ENCODE data around the gene C19orf38.
"Not testable (repeated sequence)": the region's sequence is repeated elsewhere in the genome, so short reads cannot be mapped to it uniquely, and the experiment has no call there.

Gene C19orf38

GRCh38 chr19:10870501-10870954, 22.3 kb downstream of the C19orf38 start:
- DNase-seq (ENCODE audit: low read depth, low spot score), result no peak
- H3K4me3 ChIP-seq (ENCODE audit: low read length), result peak overlapping the region; percentile 60

- H3K4me3 ChIP-seq (ENCODE audit: low read length), result peak within 1 kb of the TSS; percentile 85
- peak; percentile 91 for DNase-seq (ENCODE audit: low read depth, low spot score)
These were observed 22.9 kb downstream of the C19orf38 start, which contains the start of gene CARM1 for GRCh38 chr19:10870955-10871603. CARM1 (plus strand) TSS chr19:10871553; CDS start chr19:10871703, 150 bp downstream.

- DNase-seq (ENCODE audit: low read depth, low spot score), result no peak
- H3K4me3 ChIP-seq (ENCODE audit: low read length), result peak overlapping the region; percentile 85
These were observed 23.7 kb downstream of the C19orf38 start for GRCh38 chr19:10871711-10872545.

GRCh38 chr19:10872546-10873107, 24.4 kb downstream of the C19orf38 start:
- DNase-seq (ENCODE audit: low read depth, low spot score), result no peak
- H3K4me3 ChIP-seq (ENCODE audit: low read length), result peak overlapping the region; percentile 85

GRCh38 chr19:10874024-10874423, 25.8 kb downstream of the C19orf38 start:
- no peak for DNase-seq (ENCODE audit: low read depth, low spot score)
- H3K4me3 ChIP-seq (ENCODE audit: low read length), result no peak overlapping the region

GRCh38 chr19:10876459-10877240, 28.4 kb downstream of the C19orf38 start:
- DNase-seq (ENCODE audit: low read depth, low spot score), result no peak
- H3K4me3 ChIP-seq (ENCODE audit: low read length), result no peak overlapping the region

- DNase-seq (ENCODE audit: low read depth, low spot score); H3K4me3 ChIP-seq (ENCODE audit: low read length): not testable (repeated sequence)
These were observed 29.4 kb downstream of the C19orf38 start for GRCh38 chr19:10877608-10878007.

GRCh38 chr19:10878253-10878652, 30.0 kb downstream of the C19orf38 start:
- H3K4me3 ChIP-seq (ENCODE audit: low read length), result no peak overlapping the region
- DNase-seq (ENCODE audit: low read depth, low spot score), result no peak

- H3K4me3 ChIP-seq (ENCODE audit: low read length), result no peak overlapping the region
- DNase-seq (ENCODE audit: low read depth, low spot score), result no peak
These were observed 33.3 kb downstream of the C19orf38 start for GRCh38 chr19:10881403-10882107.

GRCh38 chr19:10882108-10882457, 33.9 kb downstream of the C19orf38 start:
- H3K4me3 ChIP-seq (ENCODE audit: low read length), result no peak overlapping the region
- DNase-seq (ENCODE audit: low read depth, low spot score), result no peak

GRCh38 chr19:10884274-10884673, 36.1 kb downstream of the C19orf38 start:
- DNase-seq (ENCODE audit: low read depth, low spot score), result no peak
- H3K4me3 ChIP-seq (ENCODE audit: low read length), result no peak overlapping the region

GRCh38 chr19:10885201-10886169, 37.3 kb downstream of the C19orf38 start:
- DNase-seq (ENCODE audit: low read depth, low spot score), result no peak
- H3K4me3 ChIP-seq (ENCODE audit: low read length), result no peak overlapping the region

GRCh38 chr19:10887616-10888367, 39.6 kb downstream of the C19orf38 start:
- no peak for DNase-seq (ENCODE audit: low read depth, low spot score)
- H3K4me3 ChIP-seq (ENCODE audit: low read length), result no peak overlapping the region

GRCh38 chr19:10888421-10888866, 40.2 kb downstream of the C19orf38 start:
- no peak overlapping the region for H3K4me3 ChIP-seq (ENCODE audit: low read length)
- no peak for DNase-seq (ENCODE audit: low read depth, low spot score)

- H3K4me3 ChIP-seq (ENCODE audit: low read length), result no peak overlapping the region
- DNase-seq (ENCODE audit: low read depth, low spot score), result no peak
These were observed 41.7 kb downstream of the C19orf38 start for GRCh38 chr19:10889880-10890279.

- H3K4me3 ChIP-seq (ENCODE audit: low read length), result no peak overlapping the region
- no peak for DNase-seq (ENCODE audit: low read depth, low spot score)
These were observed 43.3 kb downstream of the C19orf38 start for GRCh38 chr19:10891405-10892086.

All from Jurkat, Clone E6-1 (cell line).